Activated B cell treated with CpG ODN at 0.5 μM for 24 hours (primary cell): ENCODE results near the gene SMAD3. TPM values are rescaled to one million over a fixed set of nuclear protein-coding genes. Genes with fewer than 3 reads are reported as not detected.

Experiments used
- ATAC-seq: fragments of 200-7000 bp; cut with Tn5 transposase; one replicate; pipeline ENCODE4 v1.10.0; 2021; ENCODE audit warnings: low read depth, mild to moderate bottlenecking, moderate library complexity
- CTCF ChIA-PET: fragments of 350-600 bp; sonication (Branson Sonifier 250); formaldehyde crosslinking; loops from one replicate; lab custom pipeline; 2021; ENCODE audit warnings: antibody characterized with exemption; lab: Charles Lee
- POLR2A ChIA-PET: fragments of 350-600 bp; sonication (Branson Sonifier 250); formaldehyde crosslinking; loops from one replicate; lab custom pipeline; 2021; ENCODE audit warnings: antibody characterized with exemption; lab: Charles Lee
- DNase-seq: peaks from one replicate; pipeline ENCODE4 v3.0.0; 2022
- H3K27ac Mint-ChIP-seq: one replicate; pipeline ENCODE4 v1.8.0; 2020; ENCODE audit warnings: mixed read lengths
- H3K27me3 Mint-ChIP-seq: one replicate; pipeline ENCODE4 v1.8.0; 2021; ENCODE audit warnings: mixed read lengths
- H3K36me3 Mint-ChIP-seq: one replicate; pipeline ENCODE4 v1.8.0; 2021; ENCODE audit warnings: low read depth, mixed read lengths
- H3K4me1 Mint-ChIP-seq: one replicate; pipeline ENCODE4 v1.8.0; 2021; ENCODE audit warnings: mixed read lengths
- H3K4me3 Mint-ChIP-seq: one replicate; pipeline ENCODE4 v1.8.0; 2020; ENCODE audit warnings: mild to moderate bottlenecking, mixed read lengths
- H3K9me3 Mint-ChIP-seq: one replicate; pipeline ENCODE4 v1.8.0; 2020; ENCODE audit warnings: mixed read lengths
- intact Hi-C: fragments of 100-400 bp; cut with micrococcal nuclease; formaldehyde crosslinking; loops from one replicate; pipeline ENCODE4 v1.15.1; 2024
- total RNA-seq: library from RNA; stranded (reverse); gene quantifications from 2 replicates; pipeline ENCODE4 v1.2.3, GENCODE V29; 2022
- TF ChIP-seq, protein P1 (sequence below): fragments of 200-600 bp; IDR thresholded peaks from one replicate; pipeline ENCODE4 v1.8.0; 2022; ENCODE audit warnings: antibody characterized with exemption, mild to moderate bottlenecking

The SMAD3 gene
- total RNA-seq, 1 donor from 2014 or later: 118 TPM

DNA sequence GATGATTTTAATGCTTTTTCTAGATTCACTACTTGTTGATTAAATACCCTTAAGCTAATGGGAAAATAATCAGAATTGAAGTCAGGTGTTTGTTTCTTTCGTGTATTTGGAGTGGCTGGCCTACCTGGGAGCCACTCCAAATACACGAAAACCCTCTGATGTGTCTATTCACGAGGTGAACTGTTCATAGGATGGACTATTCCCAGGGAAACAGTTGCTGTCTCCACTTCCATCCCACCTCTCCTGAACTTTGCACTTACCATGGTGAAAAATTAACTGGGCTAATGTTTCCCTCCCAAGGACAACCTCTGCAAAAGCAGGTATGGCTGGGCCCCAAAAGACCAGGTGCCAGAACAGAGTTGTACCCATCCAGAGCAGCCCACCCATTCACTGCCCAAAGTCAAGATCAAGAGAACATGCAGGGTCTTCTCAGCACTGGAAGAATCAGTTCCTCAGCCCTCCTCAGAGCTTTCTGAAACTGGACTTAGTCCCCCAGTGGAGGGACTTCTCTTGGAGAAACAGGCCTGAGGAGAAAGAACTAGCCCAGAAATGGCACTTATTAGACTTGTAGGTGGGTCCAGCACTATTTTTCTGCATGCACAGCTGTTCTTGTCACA, 2.9 kb upstream of the SMAD3 start:
- no peak for ATAC-seq
- peaks cover 7% of the 10 kb centered on the region for H3K36me3 Mint-ChIP-seq
- H3K27me3 Mint-ChIP-seq: no peaks in the 10 kb centered on the region
- DNase-seq: no peak
- TF ChIP-seq, protein P1, sequence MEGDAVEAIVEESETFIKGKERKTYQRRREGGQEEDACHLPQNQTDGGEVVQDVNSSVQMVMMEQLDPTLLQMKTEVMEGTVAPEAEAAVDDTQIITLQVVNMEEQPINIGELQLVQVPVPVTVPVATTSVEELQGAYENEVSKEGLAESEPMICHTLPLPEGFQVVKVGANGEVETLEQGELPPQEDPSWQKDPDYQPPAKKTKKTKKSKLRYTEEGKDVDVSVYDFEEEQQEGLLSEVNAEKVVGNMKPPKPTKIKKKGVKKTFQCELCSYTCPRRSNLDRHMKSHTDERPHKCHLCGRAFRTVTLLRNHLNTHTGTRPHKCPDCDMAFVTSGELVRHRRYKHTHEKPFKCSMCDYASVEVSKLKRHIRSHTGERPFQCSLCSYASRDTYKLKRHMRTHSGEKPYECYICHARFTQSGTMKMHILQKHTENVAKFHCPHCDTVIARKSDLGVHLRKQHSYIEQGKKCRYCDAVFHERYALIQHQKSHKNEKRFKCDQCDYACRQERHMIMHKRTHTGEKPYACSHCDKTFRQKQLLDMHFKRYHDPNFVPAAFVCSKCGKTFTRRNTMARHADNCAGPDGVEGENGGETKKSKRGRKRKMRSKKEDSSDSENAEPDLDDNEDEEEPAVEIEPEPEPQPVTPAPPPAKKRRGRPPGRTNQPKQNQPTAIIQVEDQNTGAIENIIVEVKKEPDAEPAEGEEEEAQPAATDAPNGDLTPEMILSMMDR: no peak
- ChIA-PET CTCF (interaction anchor here (1.1 kb wide), 1 partner anchor 10 kb away, joined by 3 read pairs; no protein-coding TSS in a partner anchor), POLR2A (interaction anchor here (0.7 to 16.3 kb wide), 5 partner anchors 19 to 88 kb away, joined by 3 to 427 read pairs (median 3); no protein-coding TSS in a partner anchor)
- H3K4me3 Mint-ChIP-seq: no peak overlapping the region
- peaks cover 16% of the 10 kb centered on the region for H3K4me1 Mint-ChIP-seq
- intact Hi-C loops: no loop called here
- no peaks in the 10 kb centered on the region for H3K9me3 Mint-ChIP-seq
- H3K27ac Mint-ChIP-seq: no peak overlapping the region

DNA sequence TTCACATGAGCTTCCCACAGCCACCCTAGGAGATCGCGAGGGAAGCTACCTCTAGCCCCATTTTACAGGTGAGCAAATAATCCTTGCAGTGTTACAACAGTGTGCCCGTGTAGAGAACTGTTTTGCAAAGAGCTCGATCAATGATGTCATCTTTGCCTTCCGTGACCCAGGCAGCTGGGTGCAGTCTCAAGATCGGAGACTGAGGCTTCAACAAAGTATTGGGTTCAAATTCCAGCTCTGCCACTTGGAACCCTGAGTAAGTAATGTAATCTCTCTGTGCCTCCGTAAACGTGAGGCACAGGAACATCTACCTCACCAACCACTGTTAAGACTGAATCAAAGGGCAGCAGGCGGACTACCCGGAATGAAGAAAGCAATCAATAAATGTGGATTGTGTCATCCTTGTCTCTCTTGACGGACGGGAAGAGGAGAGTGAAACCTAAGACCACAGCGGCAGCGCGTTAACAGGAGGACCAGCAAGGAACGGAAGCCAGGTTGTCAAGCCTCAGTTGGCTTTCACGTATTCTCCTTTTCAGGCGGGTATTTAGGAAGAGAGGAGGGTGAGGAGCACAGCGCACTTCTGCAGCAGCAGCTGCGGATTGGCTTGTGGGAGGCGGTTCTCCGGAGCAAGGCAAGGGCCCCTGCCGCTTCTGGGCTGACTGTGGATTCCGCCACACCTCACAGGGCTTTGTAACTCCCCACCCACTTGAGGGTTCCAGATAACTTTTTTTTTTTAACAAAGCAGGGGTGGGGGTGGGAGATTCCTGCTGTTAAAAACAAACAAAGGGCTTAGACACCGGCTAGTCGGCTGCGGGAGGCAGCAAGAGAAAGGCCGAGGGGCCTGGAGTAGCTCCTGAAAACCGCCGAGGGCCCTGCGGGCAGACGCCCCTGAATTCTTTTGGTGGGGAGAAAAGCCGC, 1.5 kb upstream of the SMAD3 start:
- Mint-ChIP-seq H3K36me3 (peaks cover 15% of the 10 kb centered on the region), H3K4me1 (peaks cover 30% of the 10 kb centered on the region), H3K4me3 (peak overlapping the region; percentile 74), H3K9me3 (no peaks in the 10 kb centered on the region), H3K27ac (peak overlapping the region; percentile 18), H3K27me3 (no peaks in the 10 kb centered on the region)
- ATAC-seq (no peak), DNase-seq (no peak)
- POLR2A ChIA-PET: interaction anchor here (0.5 to 36.9 kb wide), 4 partner anchors 18 to 183 kb away, joined by 3 to 1703 read pairs (median 216); no protein-coding TSS in a partner anchor
- intact Hi-C loops: no loop called here
- CTCF ChIA-PET: interaction anchor here (0.7 kb wide), 1 partner anchor 56 kb away, joined by 4 read pairs; no protein-coding TSS in a partner anchor
- TF ChIP-seq, protein P1: no peak

DNA sequence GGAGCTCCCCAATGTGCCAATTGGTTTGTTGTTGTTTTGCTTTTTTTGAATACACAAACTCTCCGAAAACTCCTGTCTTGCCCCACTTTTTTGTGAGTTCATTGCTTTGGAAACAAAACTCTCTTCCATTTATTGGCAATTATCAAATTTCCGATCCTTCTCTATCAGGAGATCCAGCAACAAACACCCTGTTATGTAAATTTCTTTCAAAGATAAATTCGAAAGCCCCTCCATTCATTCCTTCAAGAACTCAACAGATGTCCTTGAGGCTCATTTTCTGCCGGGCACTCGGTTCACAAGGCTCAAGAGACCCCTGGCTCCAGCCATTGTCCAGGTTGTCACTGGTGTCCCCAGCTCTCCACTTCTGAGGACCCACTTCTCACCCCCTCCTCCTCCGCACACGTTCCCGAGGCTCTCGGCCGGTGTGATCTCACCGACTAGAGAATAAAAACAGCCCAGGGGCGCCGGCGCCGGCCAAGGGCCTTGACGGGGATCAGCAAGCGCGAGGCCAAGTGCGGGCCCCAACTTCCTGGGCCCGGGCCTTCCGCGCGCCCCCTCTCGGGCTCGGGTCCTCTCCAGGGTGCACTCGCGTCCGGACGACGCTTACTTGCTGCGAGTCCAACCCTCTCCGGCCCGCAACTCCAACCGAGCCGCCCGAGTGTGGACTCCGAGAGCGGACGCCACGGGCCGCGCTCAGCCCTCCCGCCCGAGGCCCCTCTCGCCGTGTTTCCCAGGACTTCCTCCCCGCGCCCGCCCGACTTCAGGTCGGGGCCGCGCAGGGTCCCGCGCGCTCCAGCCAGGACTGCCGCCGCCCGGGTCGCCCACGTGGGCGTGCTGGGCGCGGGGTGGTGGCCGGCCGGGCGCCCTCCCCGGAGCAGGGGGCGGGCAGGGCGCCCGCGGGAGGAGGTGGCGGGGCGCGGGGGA, 533 bp upstream of the SMAD3 start:
- ChIA-PET CTCF (interaction anchor here (0.7 to 7.8 kb wide), 8 partner anchors 9 to 369 kb away, joined by 3 to 63 read pairs (median 4); no protein-coding TSS in a partner anchor), POLR2A (interaction anchor here (0.8 to 36.9 kb wide), 18 partner anchors 9 to 1165 kb away, joined by 3 to 1703 read pairs (median 6); partner anchors contain the start of genes AAGAB, CLN6 and IQCH)
- TF ChIP-seq, protein P1: no peak
- H3K27me3 Mint-ChIP-seq: no peaks in the 10 kb centered on the region
- peak overlapping the region; percentile 79 for H3K4me3 Mint-ChIP-seq
- peaks cover 17% of the 10 kb centered on the region for H3K36me3 Mint-ChIP-seq
- H3K27ac Mint-ChIP-seq: peak overlapping the region; percentile 77
- intact Hi-C loops: loop anchor here (1.0 to 5.0 kb wide), 10 partner anchors 9 to 987 kb away; partner anchors contain the start of genes AAGAB, IQCH and PIAS1
- H3K4me1 Mint-ChIP-seq: peaks cover 40% of the 10 kb centered on the region
- DNase-seq (no peak), ATAC-seq (peak; percentile 21)
- no peaks in the 10 kb centered on the region for H3K9me3 Mint-ChIP-seq

- TF ChIP-seq, protein P1: no peak
- Mint-ChIP-seq H3K27me3 (no peaks in the 10 kb centered on the region), H3K4me3 (peak overlapping the region; percentile 98), H3K36me3 (peaks cover 31% of the 10 kb centered on the region), H3K27ac (peak overlapping the region; percentile 95), H3K9me3 (no peaks in the 10 kb centered on the region), H3K4me1 (peaks cover 54% of the 10 kb centered on the region)
- ChIA-PET CTCF (interaction anchor here (0.8 to 7.8 kb wide), 11 partner anchors 8 to 367 kb away, joined by 3 to 63 read pairs (median 4); no protein-coding TSS in a partner anchor), POLR2A (interaction anchor here (0.7 to 36.9 kb wide), 20 partner anchors 11 to 1164 kb away, joined by 3 to 1703 read pairs (median 4); partner anchors contain the start of genes AAGAB, CLN6 and IQCH)
- ATAC-seq (no peak), DNase-seq (no peak)
- intact Hi-C loops: loop anchor here (5.0 kb wide), 4 partner anchors 34 to 986 kb away; partner anchors contain the start of gene PIAS1
Observed at GRCh38 chr15:67066041-67066958, 898 bp downstream of the SMAD3 start.
